Neural progenitor cell (in vitro differentiated cells): ENCODE data around the gene PCLO. TPM values are rescaled to one million over a fixed set of nuclear protein-coding genes. Genes with fewer than 3 reads are reported as not detected.

Experiments used
- DNase-seq: peaks from one replicate; pipeline ENCODE4 v3.0.0-alpha.2; 2016; ENCODE audit warnings: low spot score
- H2AFZ ChIP-seq: fragments of 200-600 bp; sonication (generic); replicated peaks from 2 replicates; pipeline ENCODE4 v1.6.1; 2016; ENCODE audit warnings: antibody characterized with exemption
- H3F3A ChIP-seq: fragments of 200-600 bp; sonication (generic); 2 replicates; pipeline ENCODE4 v1.6.1; 2016; ENCODE audit warnings: antibody characterized with exemption, low read depth
- H3K27ac ChIP-seq: fragments of 200-600 bp; sonication (generic); 2 replicates; pipeline ENCODE4 v1.5.1; 2016; ENCODE audit warnings: mild to moderate bottlenecking
- H3K27me3 ChIP-seq: fragments of 200-600 bp; sonication (generic); 2 replicates; pipeline ENCODE4 v1.6.1; 2016; ENCODE audit warnings: mild to moderate bottlenecking, moderate library complexity
- H3K36me3 ChIP-seq: fragments of 200-600 bp; sonication (generic); 2 replicates; pipeline ENCODE4 v1.5.1; 2016
- H3K4me1 ChIP-seq: fragments of 200-600 bp; sonication (generic); 2 replicates; pipeline ENCODE4 v1.6.1; 2016; ENCODE audit warnings: mixed run types
- H3K4me2 ChIP-seq: fragments of 200-600 bp; sonication (generic); 2 replicates; pipeline ENCODE4 v1.6.1; 2016
- H3K4me3 ChIP-seq: fragments of 200-600 bp; sonication (generic); 2 replicates; pipeline ENCODE4 v1.5.1; 2016
- H3K79me2 ChIP-seq: fragments of 200-600 bp; sonication (generic); 2 replicates; pipeline ENCODE4 v1.6.1; 2016; ENCODE audit warnings: low read depth
- H3K9ac ChIP-seq: fragments of 200-600 bp; sonication (generic); 2 replicates; pipeline ENCODE4 v1.6.1; 2016
- H3K9me3 ChIP-seq: fragments of 200-600 bp; sonication (generic); 2 replicates; pipeline ENCODE4 v1.5.1; 2016; ENCODE audit warnings: low read depth
- H4K20me1 ChIP-seq: fragments of 200-600 bp; sonication (generic); 2 replicates; pipeline ENCODE4 v1.6.1; 2016; ENCODE audit warnings: low read depth
- H3K27ac Mint-ChIP-seq: 3 replicates; pipeline ENCODE4 v1.8.0; 2021; ENCODE audit warnings: mixed read lengths
- H3K27me3 Mint-ChIP-seq: 2 replicates; pipeline ENCODE4 v1.8.0; 2022; ENCODE audit warnings: low read depth, mild to moderate bottlenecking, inconsistent platforms, moderate library complexity, mixed read lengths; ENCODE audit not compliant: insufficient read depth
- H3K36me3 Mint-ChIP-seq: 3 replicates; pipeline ENCODE4 v1.8.0; 2021; ENCODE audit warnings: mixed read lengths
- H3K4me1 Mint-ChIP-seq: 3 replicates; pipeline ENCODE4 v1.8.0; 2021; ENCODE audit warnings: mixed read lengths
- H3K4me3 Mint-ChIP-seq: 3 replicates; pipeline ENCODE4 v1.8.0; 2021; ENCODE audit warnings: mild to moderate bottlenecking, moderate library complexity, mixed read lengths
- H3K9me3 Mint-ChIP-seq: 3 replicates; pipeline ENCODE4 v1.8.0; 2020; ENCODE audit warnings: mixed read lengths
- EZH2 ChIP-seq: fragments of 200-600 bp; sonication (generic); IDR thresholded peaks from 2 replicates; pipeline ENCODE4 v1.6.1; 2017; ENCODE audit warnings: antibody characterized with exemption, mild to moderate bottlenecking, moderate library complexity
- EZH2phosphoT487 ChIP-seq: fragments of 200-600 bp; sonication (generic); IDR thresholded peaks from 2 replicates; pipeline ENCODE4 v1.6.1; 2017; ENCODE audit warnings: antibody characterized with exemption
- total RNA-seq: library from RNA; depleted of rRNA; stranded (reverse); fragments of >200 nt; gene quantifications from 2 replicates; pipeline ENCODE4 v1.2.3, GENCODE V29; 2015; ENCODE audit warnings: low replicate concordance
- TF ChIP-seq, protein P1 (sequence below): fragments of 200-600 bp; sonication (generic); IDR thresholded peaks from 2 replicates; pipeline ENCODE4 v1.5.1; 2017; ENCODE audit warnings: antibody characterized with exemption, mild to moderate bottlenecking

PCLO gene
- total RNA-seq, 1 donor from 2014 or later = 2.0 TPM

DNA sequence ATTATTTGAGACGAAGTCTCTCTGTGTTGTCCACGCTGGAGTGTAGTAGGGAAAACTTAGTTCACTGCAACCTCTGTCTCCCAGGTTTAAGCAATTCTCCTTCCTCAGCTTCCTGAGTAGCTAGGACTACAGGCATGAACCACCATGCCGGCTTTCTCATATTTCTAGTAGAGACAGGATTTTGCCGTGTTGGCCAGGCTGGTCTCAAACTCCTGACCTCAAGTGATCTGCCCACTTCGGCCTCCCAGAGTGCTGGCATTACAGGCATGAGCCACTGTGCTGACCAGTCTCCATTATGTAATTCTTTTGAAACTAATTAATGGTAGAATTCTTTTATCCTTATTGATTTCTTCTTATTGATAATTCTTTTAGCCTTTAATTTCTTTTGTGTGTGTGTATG, 32.5 kb downstream of the PCLO start:
- Histone ChIP-seq H3K27ac (no peak overlapping the region), H3K79me2 (no peaks in the 10 kb centered on the region), H4K20me1 (no peaks in the 10 kb centered on the region)

DNA sequence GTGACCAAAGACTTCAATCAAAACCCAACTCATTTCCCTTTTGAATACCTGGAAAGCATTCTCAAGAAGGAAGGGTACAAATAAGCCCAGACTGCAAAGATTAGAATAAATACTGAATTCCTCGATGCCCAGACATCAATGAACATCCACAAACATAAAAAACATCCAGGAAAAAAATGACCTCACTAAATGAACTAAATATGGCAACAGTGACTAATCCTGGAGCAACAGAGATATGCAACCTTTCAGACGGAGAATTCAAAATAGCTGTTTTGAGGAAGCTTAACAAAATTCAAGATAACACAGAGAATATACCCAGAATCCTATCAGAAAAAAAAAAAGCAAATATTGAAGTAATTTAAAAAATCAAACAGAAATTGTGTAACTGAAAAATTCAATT, 43.2 kb downstream of the PCLO start:
- peaks cover 6% of the 10 kb centered on the region for H3K36me3 Mint-ChIP-seq
- H3K9me3 ChIP-seq = no peaks in the 10 kb centered on the region
- no peaks in the 10 kb centered on the region for H3K4me1 Mint-ChIP-seq
- H3K4me3 ChIP-seq = no peak overlapping the region
- H3K4me2 ChIP-seq = no peak overlapping the region
- H3K27ac ChIP-seq = no peak overlapping the region
- no peaks in the 10 kb centered on the region for H3K79me2 ChIP-seq
- H3K9me3 Mint-ChIP-seq = peaks cover 17% of the 10 kb centered on the region
- TF ChIP-seq, protein P1, sequence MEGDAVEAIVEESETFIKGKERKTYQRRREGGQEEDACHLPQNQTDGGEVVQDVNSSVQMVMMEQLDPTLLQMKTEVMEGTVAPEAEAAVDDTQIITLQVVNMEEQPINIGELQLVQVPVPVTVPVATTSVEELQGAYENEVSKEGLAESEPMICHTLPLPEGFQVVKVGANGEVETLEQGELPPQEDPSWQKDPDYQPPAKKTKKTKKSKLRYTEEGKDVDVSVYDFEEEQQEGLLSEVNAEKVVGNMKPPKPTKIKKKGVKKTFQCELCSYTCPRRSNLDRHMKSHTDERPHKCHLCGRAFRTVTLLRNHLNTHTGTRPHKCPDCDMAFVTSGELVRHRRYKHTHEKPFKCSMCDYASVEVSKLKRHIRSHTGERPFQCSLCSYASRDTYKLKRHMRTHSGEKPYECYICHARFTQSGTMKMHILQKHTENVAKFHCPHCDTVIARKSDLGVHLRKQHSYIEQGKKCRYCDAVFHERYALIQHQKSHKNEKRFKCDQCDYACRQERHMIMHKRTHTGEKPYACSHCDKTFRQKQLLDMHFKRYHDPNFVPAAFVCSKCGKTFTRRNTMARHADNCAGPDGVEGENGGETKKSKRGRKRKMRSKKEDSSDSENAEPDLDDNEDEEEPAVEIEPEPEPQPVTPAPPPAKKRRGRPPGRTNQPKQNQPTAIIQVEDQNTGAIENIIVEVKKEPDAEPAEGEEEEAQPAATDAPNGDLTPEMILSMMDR = no peak
- TF ChIP-seq EZH2 (no peak), EZH2phosphoT487 (no peak)
- H3F3A ChIP-seq = no peaks in the 10 kb centered on the region
- DNase-seq = no peak
- H3K36me3 ChIP-seq = no peaks in the 10 kb centered on the region
- H4K20me1 ChIP-seq = no peaks in the 10 kb centered on the region
- H3K9ac ChIP-seq = no peak overlapping the region
- peaks cover 2% of the 10 kb centered on the region for H3K27me3 Mint-ChIP-seq
- H3K27me3 ChIP-seq = no peaks in the 10 kb centered on the region
- no peak overlapping the region for H2AFZ ChIP-seq
- no peak overlapping the region for H3K27ac Mint-ChIP-seq
- no peaks in the 10 kb centered on the region for H3K4me1 ChIP-seq
- no peak overlapping the region for H3K4me3 Mint-ChIP-seq

More for the DNA sequence above, 32.5 kb downstream of the PCLO start:
- H3K9me3 ChIP-seq = no peaks in the 10 kb centered on the region
- H3K4me2 ChIP-seq = no peak overlapping the region
- no peak for DNase-seq
- no peak overlapping the region for H3K4me3 Mint-ChIP-seq
- no peaks in the 10 kb centered on the region for H3F3A ChIP-seq
- H3K9ac ChIP-seq = no peak overlapping the region
- H3K9me3 Mint-ChIP-seq = no peaks in the 10 kb centered on the region
- H3K4me1 ChIP-seq = no peaks in the 10 kb centered on the region
- peaks cover 3% of the 10 kb centered on the region for H3K27me3 Mint-ChIP-seq
- H3K36me3 ChIP-seq = no peaks in the 10 kb centered on the region
- no peak overlapping the region for H2AFZ ChIP-seq
- no peaks in the 10 kb centered on the region for H3K4me1 Mint-ChIP-seq
- H3K36me3 Mint-ChIP-seq = peaks cover 3% of the 10 kb centered on the region
- TF ChIP-seq EZH2 (no peak), EZH2phosphoT487 (no peak)
- TF ChIP-seq, protein P1 = no peak
- H3K4me3 ChIP-seq = no peak overlapping the region
- H3K27me3 ChIP-seq = no peaks in the 10 kb centered on the region
- no peak overlapping the region for H3K27ac Mint-ChIP-seq

DNA sequence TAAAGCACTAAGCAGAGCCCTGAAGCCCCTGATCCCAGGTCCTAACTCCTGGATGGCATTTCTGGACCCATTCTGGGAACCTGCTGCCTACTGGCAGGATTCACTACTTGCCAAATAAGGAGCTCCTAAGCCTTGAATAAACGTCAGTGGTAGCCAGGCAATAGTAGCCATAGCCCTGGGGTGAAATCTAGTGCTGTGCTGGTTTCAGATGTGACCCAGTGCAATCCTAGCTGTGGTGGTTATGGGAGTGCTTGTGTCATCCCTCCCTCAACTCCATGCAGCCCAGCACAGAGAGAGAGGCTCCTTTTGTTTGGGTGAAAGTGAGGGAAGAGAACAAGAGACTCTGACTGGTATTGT, 43.7 kb downstream of the PCLO start:
- Mint-ChIP-seq H3K4me1 (no peaks in the 10 kb centered on the region), H3K27ac (no peak overlapping the region)
- no peak for DNase-seq

More for the DNA sequence above, 43.7 kb downstream of the PCLO start:
- Mint-ChIP-seq H3K27me3 (peaks cover 2% of the 10 kb centered on the region), H3K4me3 (no peak overlapping the region), H3K9me3 (peaks cover 17% of the 10 kb centered on the region), H3K36me3 (peaks cover 6% of the 10 kb centered on the region)
- Histone ChIP-seq H3F3A (no peaks in the 10 kb centered on the region), H3K27me3 (no peaks in the 10 kb centered on the region), H2AFZ (no peak overlapping the region), H3K79me2 (no peaks in the 10 kb centered on the region), H3K27ac (no peak overlapping the region), H3K9ac (no peak overlapping the region), H3K4me3 (no peak overlapping the region), H3K9me3 (no peaks in the 10 kb centered on the region), H3K4me1 (no peaks in the 10 kb centered on the region), H3K36me3 (no peaks in the 10 kb centered on the region), H4K20me1 (no peaks in the 10 kb centered on the region), H3K4me2 (no peak overlapping the region)
- TF ChIP-seq EZH2 = no peak
- no peak for TF ChIP-seq EZH2phosphoT487
- TF ChIP-seq, protein P1 = no peak
